Gastrocnemius medialis (tissue), 4 donors: ENCODE results near the gene PKD2L2. TPM values are rescaled to one million over a fixed set of nuclear protein-coding genes. Genes with fewer than 3 reads are reported as not detected.

Source experiments
- ATAC-seq, 2 donors: fragments of 150-250 bp; one replicate each; pipeline ENCODE4 v1.9.1; 2016
- DNase-seq, 2 donors: peaks; one replicate each; pipeline ENCODE4 v3.0.0-alpha.2; 2019
- H3K27ac ChIP-seq, 4 donors: fragments of 200-600 bp; sonication (generic); 1 replicate in 1 of 4; 2 replicates in 3 of 4; pipeline ENCODE4 v1.5.1; 2016 to 2018; ENCODE audit warnings: mild to moderate bottlenecking in 2 of 4, moderate library complexity in 1 of 4
- H3K27me3 ChIP-seq, 3 donors: fragments of 200-600 bp; sonication (generic) in 2 of 3; 1 replicate in 1 of 3; 2 replicates in 2 of 3; pipeline versions ENCODE4 v1.5.1 to v1.6.0; 2016 to 2019; ENCODE audit warnings: mild to moderate bottlenecking in 1 of 3, moderate library complexity in 1 of 3
- H3K36me3 ChIP-seq, 2 donors: fragments of 200-600 bp; sonication (generic) in 1 of 2; one replicate each; pipeline ENCODE4 v1.5.1; 2017 to 2018
- H3K4me1 ChIP-seq, 2 donors: fragments of 200-600 bp; sonication (generic) in 1 of 2; one replicate each; pipeline ENCODE4 v1.5.1; 2016 to 2017; ENCODE audit warnings: mild to moderate bottlenecking in 2 of 2
- H3K4me3 ChIP-seq, 4 donors: fragments of 200-600 bp; sonication (generic) in 3 of 4; 1 replicate in 1 of 4; 2 replicates in 3 of 4; pipeline ENCODE4 v1.5.1; 2016 to 2019; ENCODE audit warnings: mild to moderate bottlenecking in 2 of 4
- H3K9me3 ChIP-seq, 3 donors: fragments of 200-600 bp; sonication (generic) in 2 of 3; 1 replicate in 1 of 3; 2 replicates in 2 of 3; pipeline ENCODE4 v1.5.1; 2016 to 2019
- POLR2A ChIP-seq, 2 donors: fragments of 450-650 bp; IDR thresholded peaks; one replicate each; pipeline ENCODE4 v1.6.1; 2017; ENCODE audit warnings: antibody characterized with exemption in 2 of 2, mild to moderate bottlenecking in 2 of 2, moderate library complexity in 2 of 2
- in situ Hi-C, 4 donors: fragments of 200-750 bp; cut with MboI; loops; one replicate each; pipeline versions ENCODE4 v1.15.0 to v1.8.0; 2017; ENCODE audit warnings: low sequenced_read_pairs in 4 of 4
- intact Hi-C: fragments of 100-400 bp; cut with DNase I; formaldehyde crosslinking; loops from one replicate; pipeline ENCODE4 v1.15.1; 2023; ENCODE audit warnings: low total_unique reads
- total RNA-seq, 4 donors: library from RNA; depleted of rRNA; stranded (reverse); fragments of >200 nt; gene quantifications; one replicate each; pipeline versions ENCODE4 v1.1.0 to v1.2.3, GENCODE V29; 2016
- TF ChIP-seq, protein P1 (sequence below), 5 experiments: fragments of 450-650 bp in 3 of 5; fragments of 200-600 bp in 2 of 5; sonication (generic) in 2 of 5; IDR thresholded peaks in 4 of 5; conservative IDR thresholded peaks in 1 of 5; 1 replicate in 4 of 5; 2 replicates in 1 of 5; pipeline ENCODE4 v1.5.1; 2016 to 2019; ENCODE audit warnings: antibody characterized with exemption in 5 of 5, mild to moderate bottlenecking in 3 of 5, moderate library complexity in 3 of 5

Gene PKD2L2
- total RNA-seq, 4 donors from 2014 or later, result 0.70 to 4.8 (median 0.94) TPM; not detected in 1

DNA sequence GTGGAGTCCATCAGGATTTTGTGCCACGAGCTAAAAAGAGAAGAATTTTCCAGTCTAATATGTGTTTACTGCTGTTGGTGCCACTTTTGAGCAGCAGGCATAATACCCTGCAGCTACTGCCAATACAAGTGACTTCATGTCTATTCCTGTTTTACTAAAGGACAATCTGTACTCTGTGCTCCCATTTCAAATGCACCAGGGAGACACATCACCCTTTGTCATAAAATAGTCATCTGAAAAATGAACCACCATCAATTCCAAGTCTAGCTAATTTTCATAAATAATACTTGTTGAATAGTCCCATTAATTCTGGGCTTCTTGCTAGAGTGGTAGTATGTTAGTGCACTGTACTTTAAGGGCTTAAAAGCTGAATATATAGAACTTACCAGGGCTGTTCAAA, 8.9 kb upstream of the PKD2L2 start:
- ATAC-seq, result peak; percentile 94 to 96
- Histone ChIP-seq H3K36me3 (peaks cover 0 to 68% of the 10 kb centered on the region in 2 donors), H3K4me1 (peaks cover 51 to 84% of the 10 kb centered on the region in 2 donors), H3K27me3 (no peaks in the 10 kb centered on the region), H3K4me3 (peak overlapping the region in 2 of 4 donors; percentile 4 to 25), H3K27ac (peak overlapping the region; percentile 87 to 97 (median 90)), H3K9me3 (no peaks in the 10 kb centered on the region)
- in situ Hi-C loops (loop anchor here in 1 of 4 donors (10.0 kb wide), 1 partner anchor 46 kb away; no protein-coding TSS in a partner anchor), intact Hi-C loops (loop anchor here (2.0 kb wide), 1 partner anchor 44 kb away; no protein-coding TSS in a partner anchor)
- DNase-seq, result peak; percentile 57 to 59
- TF ChIP-seq, protein P1, sequence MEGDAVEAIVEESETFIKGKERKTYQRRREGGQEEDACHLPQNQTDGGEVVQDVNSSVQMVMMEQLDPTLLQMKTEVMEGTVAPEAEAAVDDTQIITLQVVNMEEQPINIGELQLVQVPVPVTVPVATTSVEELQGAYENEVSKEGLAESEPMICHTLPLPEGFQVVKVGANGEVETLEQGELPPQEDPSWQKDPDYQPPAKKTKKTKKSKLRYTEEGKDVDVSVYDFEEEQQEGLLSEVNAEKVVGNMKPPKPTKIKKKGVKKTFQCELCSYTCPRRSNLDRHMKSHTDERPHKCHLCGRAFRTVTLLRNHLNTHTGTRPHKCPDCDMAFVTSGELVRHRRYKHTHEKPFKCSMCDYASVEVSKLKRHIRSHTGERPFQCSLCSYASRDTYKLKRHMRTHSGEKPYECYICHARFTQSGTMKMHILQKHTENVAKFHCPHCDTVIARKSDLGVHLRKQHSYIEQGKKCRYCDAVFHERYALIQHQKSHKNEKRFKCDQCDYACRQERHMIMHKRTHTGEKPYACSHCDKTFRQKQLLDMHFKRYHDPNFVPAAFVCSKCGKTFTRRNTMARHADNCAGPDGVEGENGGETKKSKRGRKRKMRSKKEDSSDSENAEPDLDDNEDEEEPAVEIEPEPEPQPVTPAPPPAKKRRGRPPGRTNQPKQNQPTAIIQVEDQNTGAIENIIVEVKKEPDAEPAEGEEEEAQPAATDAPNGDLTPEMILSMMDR (IDR thresholded peaks at IDR 0.05 in 4 of 5, conservative IDR thresholded peaks at IDR 0.05 in 1 of 5), result no peak
- peak; percentile 13 to 72 for TF ChIP-seq POLR2A (IDR thresholded peaks at IDR 0.05)

GRCh38 chr5:137887831-137888230, 1.4 kb upstream of the PKD2L2 start:
- no peak for DNase-seq
- TF ChIP-seq, protein P1 (IDR thresholded peaks at IDR 0.05 in 4 of 5, conservative IDR thresholded peaks at IDR 0.05 in 1 of 5), result no peak
- no peak for TF ChIP-seq POLR2A (IDR thresholded peaks at IDR 0.05)
- Histone ChIP-seq H3K27ac (peak overlapping the region; percentile 88 to 97 (median 92)), H3K9me3 (no peaks in the 10 kb centered on the region), H3K27me3 (no peaks in the 10 kb centered on the region), H3K36me3 (peaks cover 0 to 51% of the 10 kb centered on the region in 2 donors), H3K4me1 (peaks cover 12 to 53% of the 10 kb centered on the region in 2 donors), H3K4me3 (peak overlapping the region in 1 of 4 donors; percentile 51)
- no peak for ATAC-seq
- in situ Hi-C loops, result loop anchor here in 1 of 4 donors (10.0 kb wide), 1 partner anchor 53 kb away; no protein-coding TSS in a partner anchor
- intact Hi-C loops, result loop anchor here (5.0 kb wide), 1 partner anchor 111 kb away; no protein-coding TSS in a partner anchor

DNA sequence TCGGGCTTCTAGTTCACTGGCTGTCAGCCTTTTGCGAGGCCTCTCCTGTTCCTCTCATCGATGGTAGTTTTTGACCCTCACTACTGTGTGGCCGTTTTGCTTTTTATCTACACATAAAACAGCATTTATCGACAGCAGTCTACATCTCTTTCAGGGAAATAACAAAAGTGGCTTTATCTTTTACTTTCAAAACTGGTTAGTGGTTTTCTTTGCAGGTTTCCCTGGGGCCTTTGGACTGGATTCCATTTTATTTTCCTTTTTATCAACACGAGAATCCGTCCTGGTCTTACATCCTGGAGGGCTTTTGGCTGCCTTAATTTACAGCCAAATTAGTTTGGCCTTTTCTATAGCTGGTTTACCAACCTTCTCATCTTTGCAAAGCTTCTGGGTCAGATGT, 793 bp upstream of the PKD2L2 start:
- H3K27ac ChIP-seq, result peak overlapping the region; percentile 88 to 97 (median 92)
- no peaks in the 10 kb centered on the region for H3K9me3 ChIP-seq
- peaks cover 10 to 47% of the 10 kb centered on the region in 2 donors for H3K4me1 ChIP-seq
- H3K4me3 ChIP-seq, result peak overlapping the region; percentile 43 to 51 (median 46)
- intact Hi-C loops (loop anchor here (5.0 kb wide), 1 partner anchor 111 kb away; no protein-coding TSS in a partner anchor), in situ Hi-C loops (loop anchor here in 1 of 4 donors (10.0 kb wide), 1 partner anchor 54 kb away; no protein-coding TSS in a partner anchor)
- no peak for TF ChIP-seq POLR2A (IDR thresholded peaks at IDR 0.05)
- TF ChIP-seq, protein P1 (IDR thresholded peaks at IDR 0.05 in 4 of 5, conservative IDR thresholded peaks at IDR 0.05 in 1 of 5), result no peak
- ATAC-seq (no peak), DNase-seq (no peak)
- peaks cover 0 to 44% of the 10 kb centered on the region in 2 donors for H3K36me3 ChIP-seq
- no peaks in the 10 kb centered on the region for H3K27me3 ChIP-seq

- TF ChIP-seq, protein P1 (IDR thresholded peaks at IDR 0.05 in 4 of 5, conservative IDR thresholded peaks at IDR 0.05 in 1 of 5), result no peak
- no peak for TF ChIP-seq POLR2A (IDR thresholded peaks at IDR 0.05)
- DNase-seq (no peak), ATAC-seq (no peak)
- H3K27me3 ChIP-seq, result no peaks in the 10 kb centered on the region
- no peak overlapping the region for H3K4me3 ChIP-seq
- in situ Hi-C loops, result no loop called here
- H3K36me3 ChIP-seq, result peaks cover 0 to 21% of the 10 kb centered on the region in 2 donors
- H3K9me3 ChIP-seq, result no peaks in the 10 kb centered on the region
- H3K4me1 ChIP-seq, result peaks cover 10 to 26% of the 10 kb centered on the region in 2 donors
- intact Hi-C loops, result loop anchor here (5.0 kb wide), 2 partner anchors 141 to 269 kb away; partner anchors contain the start of gene FAM13B
- peak overlapping the region; percentile 88 to 97 (median 92) for H3K27ac ChIP-seq
These were observed 1.6 kb downstream of the PKD2L2 start for GRCh38 chr5:137890845-137891244.
